ENCODE data around the gene UBL3.

Gene UBL3

GRCh38 chr13:29758531-29759114, 91.8 kb downstream of the UBL3 start:
- no peak for DNase-seq (ENCODE audit: low spot score)

GRCh38 chr13:29756506-29756905, 93.9 kb downstream of the UBL3 start:
- no peak for DNase-seq (ENCODE audit: low spot score)

DNA sequence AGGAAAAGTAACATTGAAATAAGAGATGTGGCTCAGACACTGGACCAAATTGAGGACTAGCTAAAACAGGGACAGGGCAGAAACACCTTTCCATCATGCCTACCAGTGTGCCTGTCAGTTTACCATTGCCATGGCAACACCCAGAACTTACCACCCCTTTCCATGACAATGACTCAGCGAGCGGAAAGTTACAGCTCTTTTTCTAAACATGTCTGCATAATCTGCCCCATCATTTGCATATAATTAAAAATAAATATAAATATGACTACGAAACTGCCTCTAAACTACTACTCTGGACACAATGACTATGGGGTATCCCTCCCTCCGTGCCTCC, 96.0 kb downstream of the UBL3 start:
- DNase-seq (ENCODE audit: low spot score): no peak

DNA sequence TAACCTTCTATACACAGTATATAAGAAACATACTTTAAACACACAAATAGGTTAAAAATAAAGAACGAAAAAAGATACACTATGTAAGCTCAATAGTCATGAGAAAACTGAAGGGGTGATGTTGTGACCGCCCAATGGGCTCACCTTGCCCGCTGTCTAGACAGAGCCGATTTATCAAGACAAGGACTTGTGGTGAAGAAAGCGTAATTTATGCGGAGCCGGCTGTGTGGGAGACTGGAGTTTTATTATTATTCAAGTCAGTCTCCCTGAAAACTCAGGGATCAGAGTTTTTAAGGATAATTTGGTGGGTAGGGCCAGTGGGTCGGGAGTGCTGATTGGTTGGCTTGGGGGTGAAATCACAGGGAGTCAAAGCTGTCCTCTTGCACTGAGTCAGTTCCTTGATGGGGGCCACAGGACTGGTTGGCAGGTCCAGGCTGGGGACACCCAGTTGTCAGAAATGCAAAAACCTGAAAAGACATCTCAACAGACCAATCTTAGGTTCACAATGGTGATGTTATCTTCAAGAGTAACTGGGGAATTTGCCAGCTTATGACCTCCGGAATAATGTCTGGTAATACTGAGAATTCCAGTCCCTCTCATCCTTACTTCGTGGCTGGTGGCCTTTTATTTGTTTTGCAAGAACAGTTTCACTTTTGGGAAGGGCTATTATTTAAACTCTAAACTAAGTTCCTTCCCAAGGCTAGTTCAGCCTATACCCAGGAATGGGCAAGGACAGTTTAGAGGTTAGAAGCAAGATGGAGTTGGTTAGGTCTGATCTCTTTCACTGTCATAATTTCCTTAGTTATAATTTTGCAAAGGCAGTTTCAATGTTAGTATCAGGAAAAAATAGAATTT, 96.6 kb downstream of the UBL3 start:
- DNase-seq (ENCODE audit: low spot score): no peak

GRCh38 chr13:29752175-29752574, 98.2 kb downstream of the UBL3 start:
- no peak for DNase-seq (ENCODE audit: low spot score)

GRCh38 chr13:29750183-29750530, 100.3 kb downstream of the UBL3 start:
- DNase-seq (ENCODE audit: low spot score): no peak

GRCh38 chr13:29749401-29750182, 100.8 kb downstream of the UBL3 start:
- no peak for DNase-seq (ENCODE audit: low spot score)

DNA sequence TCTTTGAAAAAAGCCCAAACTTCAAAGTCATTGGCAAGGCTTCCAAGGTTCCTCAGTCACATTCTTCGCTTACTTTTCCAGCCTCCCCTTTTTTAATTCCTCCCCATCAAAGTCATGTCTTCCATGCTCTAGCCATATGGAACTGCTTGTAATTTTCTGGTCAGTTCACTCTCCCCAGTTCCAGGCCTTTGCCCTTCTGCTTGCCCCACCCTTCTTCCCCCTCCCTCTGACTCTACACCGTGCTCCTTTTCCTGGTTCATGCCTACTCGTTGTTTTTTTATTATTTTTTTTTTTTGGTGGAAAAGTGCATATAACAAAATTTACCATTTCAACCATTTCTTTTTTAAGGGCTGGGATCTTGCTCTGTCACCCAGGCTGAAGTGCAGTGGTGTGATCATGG, 102.3 kb downstream of the UBL3 start:
- DNase-seq (ENCODE audit: low spot score): no peak

GRCh38 chr13:29746148-29746677, 104.2 kb downstream of the UBL3 start:
- no peak for DNase-seq (ENCODE audit: low spot score)

GRCh38 chr13:29745704-29746103, 104.7 kb downstream of the UBL3 start:
- DNase-seq (ENCODE audit: low spot score): no peak

DNA sequence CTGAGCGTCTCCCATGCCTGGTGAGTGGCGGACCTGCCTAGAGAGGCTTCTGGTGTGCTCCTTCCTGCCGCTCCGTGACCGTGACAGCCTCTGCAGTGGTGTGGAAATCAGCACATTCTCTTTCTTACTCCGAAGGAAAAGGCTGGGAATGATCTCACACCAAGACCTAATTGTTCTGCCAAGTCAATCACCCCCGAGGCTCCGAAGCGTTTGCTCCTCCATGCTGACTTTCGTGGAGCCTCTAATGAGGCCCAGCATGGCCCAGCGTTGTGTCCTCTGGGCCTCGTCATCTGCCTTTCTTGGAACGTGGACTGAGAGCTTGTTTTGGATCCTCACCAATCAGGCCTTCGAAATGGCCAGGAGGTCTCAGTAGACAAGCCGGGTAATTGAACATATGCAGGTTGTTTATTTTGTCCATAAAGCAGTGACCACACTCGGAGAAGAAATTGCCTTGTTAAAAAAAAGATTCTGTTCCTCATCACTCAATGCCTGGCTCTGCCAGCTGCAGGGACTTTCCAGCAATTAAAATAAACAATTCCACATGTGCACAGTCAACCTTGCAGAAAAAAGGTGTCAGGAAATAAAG, 107.1 kb downstream of the UBL3 start:
- peak; percentile 19 for DNase-seq (ENCODE audit: low spot score)

DNA sequence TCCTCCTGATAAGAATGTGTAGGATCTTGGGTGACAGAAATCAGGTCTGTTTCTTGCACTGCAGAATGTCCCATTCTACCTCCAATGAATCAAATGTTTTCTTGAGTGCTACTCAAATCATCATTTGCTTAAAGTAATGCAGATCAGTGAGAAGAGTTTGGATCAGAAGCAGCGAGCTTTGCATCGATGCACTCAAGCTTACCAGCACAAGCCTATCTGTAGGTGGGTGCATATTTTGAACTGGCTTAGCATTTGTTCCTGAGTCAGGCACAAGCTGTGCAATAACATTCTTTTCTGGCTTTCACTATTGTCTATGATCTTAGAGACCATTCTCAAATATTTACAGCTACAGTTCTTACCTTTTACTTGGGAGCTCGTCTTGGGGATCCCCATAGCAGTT, 109.5 kb downstream of the UBL3 start:
- DNase-seq (ENCODE audit: low spot score): no peak

DNA sequence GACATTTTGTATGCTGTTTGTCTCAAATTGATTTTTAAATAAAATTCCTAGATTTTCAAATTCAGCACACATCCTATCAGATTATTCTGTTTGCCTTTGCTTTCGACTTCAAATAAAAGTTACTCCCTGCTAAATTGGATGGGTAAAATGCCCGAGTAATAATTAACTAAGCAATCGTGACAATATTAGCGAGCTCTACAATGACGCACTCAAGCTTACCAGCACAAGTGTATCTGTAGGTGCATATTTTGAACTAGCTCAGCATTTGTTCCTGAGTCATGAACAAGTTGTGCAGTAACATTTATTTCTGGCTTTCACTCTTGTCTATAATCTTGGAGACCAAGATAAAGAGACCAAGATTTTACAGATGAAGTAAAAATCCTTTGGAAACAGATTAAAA, 113.4 kb downstream of the UBL3 start:
- DNase-seq (ENCODE audit: low spot score): no peak

GRCh38 chr13:29733147-29733611, 117.2 kb downstream of the UBL3 start:
- DNase-seq (ENCODE audit: low spot score): no peak

DNA sequence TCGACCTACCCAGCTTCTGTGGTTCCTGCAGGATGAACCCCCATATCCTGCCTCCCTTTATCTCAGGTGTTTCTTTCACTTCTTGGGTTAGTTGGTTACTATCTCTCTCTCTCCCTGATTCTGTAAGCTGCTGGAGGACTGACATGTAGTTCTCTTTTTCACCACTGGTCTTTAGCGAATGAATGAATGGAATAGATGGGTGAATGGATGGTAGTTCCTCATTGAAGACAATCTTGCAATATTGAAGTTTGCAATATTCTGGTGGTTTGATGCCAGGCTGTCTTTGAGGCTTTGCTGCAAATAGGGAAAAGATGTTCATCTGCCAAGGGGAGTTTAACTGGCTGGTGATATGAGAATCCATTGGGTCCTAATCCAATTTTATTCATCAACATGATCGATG, 120.2 kb downstream of the UBL3 start:
- DNase-seq (ENCODE audit: low spot score): no peak

- DNase-seq (ENCODE audit: low spot score): no peak
Measured at GRCh38 chr13:29722415-29722814, 128.0 kb downstream of the UBL3 start.

- DNase-seq (ENCODE audit: low spot score): no peak
Measured at GRCh38 chr13:29721766-29722165, 128.7 kb downstream of the UBL3 start.

GRCh38 chr13:29718694-29719093, 131.7 kb downstream of the UBL3 start:
- DNase-seq (ENCODE audit: low spot score): no peak

DNA sequence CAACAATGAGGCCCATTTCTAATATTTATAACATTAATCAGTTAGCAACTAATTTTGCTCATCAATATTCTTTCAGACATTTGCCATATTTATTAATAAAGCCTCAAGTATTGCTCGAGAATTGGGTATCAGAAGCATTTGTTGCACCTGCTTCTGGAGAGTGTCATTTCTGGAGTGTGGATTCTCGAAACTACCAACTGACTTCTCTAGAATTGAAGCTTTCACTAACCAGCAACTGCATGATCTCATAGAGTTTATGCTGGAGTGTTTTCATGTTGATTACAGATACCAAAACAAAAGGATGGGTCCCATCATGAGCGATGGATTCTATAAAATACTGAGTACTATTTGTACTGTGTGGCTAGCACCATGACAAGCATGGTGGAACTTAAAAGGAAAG, 133.9 kb downstream of the UBL3 start:
- DNase-seq (ENCODE audit: low spot score): no peak

Measured in SK-N-DZ (cell line).